ENCODE results near the gene TCP11. TPM values are rescaled to one million over a fixed set of nuclear protein-coding genes. Genes with fewer than 3 reads are reported as not detected.

The TCP11 gene
- total RNA-seq, 1 donor from 2014 or later = not detected

GRCh38 chr6:35071347-35071994 is 69.7 kb downstream of the TCP11 start:
- H3K36me3 ChIP-seq (ENCODE audit: control insufficient read depth, insufficient read depth, low read length) = peaks cover 6% of the 10 kb centered on the region
- DNase-seq (ENCODE audit: low read depth) = peak; percentile 20
- no peak for FAIRE-seq
- no peak for TF ChIP-seq CTCF (IDR thresholded peaks at IDR 0.05; ENCODE audit: insufficient read depth, low read length, severe bottlenecking)
- no peaks in the 10 kb centered on the region for H3K27me3 ChIP-seq (ENCODE audit: control insufficient read depth, insufficient read depth, low read length)
- H3K4me3 ChIP-seq (ENCODE audit: low read depth, low read length) = no peak overlapping the region

GRCh38 chr6:35070111-35070510 is 71.0 kb downstream of the TCP11 start:
- FAIRE-seq (no peak), DNase-seq (ENCODE audit: low read depth) (no peak)
- H3K36me3 ChIP-seq (ENCODE audit: control insufficient read depth, insufficient read depth, low read length) = peaks cover 10% of the 10 kb centered on the region
- no peaks in the 10 kb centered on the region for H3K27me3 ChIP-seq (ENCODE audit: control insufficient read depth, insufficient read depth, low read length)
- no peak overlapping the region for H3K4me3 ChIP-seq (ENCODE audit: low read depth, low read length)
- TF ChIP-seq CTCF (IDR thresholded peaks at IDR 0.05; ENCODE audit: insufficient read depth, low read length, severe bottlenecking) = no peak

GRCh38 chr6:35069262-35069661 is 71.9 kb downstream of the TCP11 start:
- no peak overlapping the region for H3K4me3 ChIP-seq (ENCODE audit: low read depth, low read length)
- TF ChIP-seq CTCF (IDR thresholded peaks at IDR 0.05; ENCODE audit: insufficient read depth, low read length, severe bottlenecking) = no peak
- peaks cover 7% of the 10 kb centered on the region for H3K36me3 ChIP-seq (ENCODE audit: control insufficient read depth, insufficient read depth, low read length)
- FAIRE-seq = no peak
- DNase-seq (ENCODE audit: low read depth) = no peak
- H3K27me3 ChIP-seq (ENCODE audit: control insufficient read depth, insufficient read depth, low read length) = no peaks in the 10 kb centered on the region

- H3K27me3 ChIP-seq (ENCODE audit: control insufficient read depth, insufficient read depth, low read length) = no peaks in the 10 kb centered on the region
- no peak for FAIRE-seq
- DNase-seq (ENCODE audit: low read depth) = no peak
- no peak for TF ChIP-seq CTCF (IDR thresholded peaks at IDR 0.05; ENCODE audit: insufficient read depth, low read length, severe bottlenecking)
- no peak overlapping the region for H3K4me3 ChIP-seq (ENCODE audit: low read depth, low read length)
- peaks cover 8% of the 10 kb centered on the region for H3K36me3 ChIP-seq (ENCODE audit: control insufficient read depth, insufficient read depth, low read length)
These were observed 72.5 kb downstream of the TCP11 start for GRCh38 chr6:35068644-35069043.

- no peak for TF ChIP-seq CTCF (IDR thresholded peaks at IDR 0.05; ENCODE audit: insufficient read depth, low read length, severe bottlenecking)
- H3K27me3 ChIP-seq (ENCODE audit: control insufficient read depth, insufficient read depth, low read length) = no peaks in the 10 kb centered on the region
- H3K36me3 ChIP-seq (ENCODE audit: control insufficient read depth, insufficient read depth, low read length) = peaks cover 9% of the 10 kb centered on the region
- no peak for FAIRE-seq
- no peak for DNase-seq (ENCODE audit: low read depth)
- no peak overlapping the region for H3K4me3 ChIP-seq (ENCODE audit: low read depth, low read length)
These were observed 72.9 kb downstream of the TCP11 start for GRCh38 chr6:35068206-35068605.

Other genes with a start within 250 kb of the TCP11 start
- not detected in 2 replicates for gene SCUBE3, start 72.6 kb upstream of the TCP11 start, total RNA-seq
- 5.3 and 8.1 TPM in 2 replicates for gene ZNF76, start 118.4 kb upstream of the TCP11 start, total RNA-seq
- 25.0 and 26.0 TPM in 2 replicates for gene DEF6, start 156.5 kb upstream of the TCP11 start, total RNA-seq
- 10.3 and 16.9 TPM in 2 replicates for gene PPARD, start 201.2 kb upstream of the TCP11 start, total RNA-seq